ENCODE data around the gene ARRDC5.
A peak's percentile ranks its signal among the peaks of the same experiment; 100 is the strongest.
"Not testable (repeated sequence)": the region's sequence is repeated elsewhere in the genome, so short reads cannot be mapped to it uniquely, and the experiment has no call there.

ARRDC5 gene

GRCh38 chr19:4896372-4896771 lies 6.3 kb downstream of the ARRDC5 start:
- H3K4me3 ChIP-seq (replicated peaks; ENCODE audit: low read depth, low read length): no peak overlapping the region
- no peak for TF ChIP-seq CTCF (IDR thresholded peaks at IDR 0.05; ENCODE audit: low read length, missing control alignments)
- DNase-seq (ENCODE audit: low read depth): peak; percentile 42

- DNase-seq (ENCODE audit: low read depth); H3K4me3 ChIP-seq (replicated peaks; ENCODE audit: low read depth, low read length): not testable (repeated sequence)
These were observed 9.7 kb downstream of the ARRDC5 start for GRCh38 chr19:4892962-4893361.

- DNase-seq (ENCODE audit: low read depth): no peak
- TF ChIP-seq CTCF (IDR thresholded peaks at IDR 0.05; ENCODE audit: low read length, missing control alignments): no peak
- no peak overlapping the region for H3K4me3 ChIP-seq (replicated peaks; ENCODE audit: low read depth, low read length)
These were observed 11.6 kb downstream of the ARRDC5 start for GRCh38 chr19:4891066-4891465.

- peak; percentile 63 for DNase-seq (ENCODE audit: low read depth)
- no peak overlapping the region for H3K4me3 ChIP-seq (replicated peaks; ENCODE audit: low read depth, low read length)
- TF ChIP-seq CTCF (IDR thresholded peaks at IDR 0.05; ENCODE audit: low read length, missing control alignments): no peak
These were observed 13.5 kb downstream of the ARRDC5 start for GRCh38 chr19:4889034-4889815.

GRCh38 chr19:4887803-4888202 lies 14.9 kb downstream of the ARRDC5 start:
- H3K4me3 ChIP-seq (replicated peaks; ENCODE audit: low read depth, low read length); DNase-seq (ENCODE audit: low read depth): not testable (repeated sequence)

- not testable (repeated sequence) for H3K4me3 ChIP-seq (replicated peaks; ENCODE audit: low read depth, low read length); DNase-seq (ENCODE audit: low read depth)
These were observed 17.7 kb downstream of the ARRDC5 start for GRCh38 chr19:4884993-4885392.

- not testable (repeated sequence) for DNase-seq (ENCODE audit: low read depth); H3K4me3 ChIP-seq (replicated peaks; ENCODE audit: low read depth, low read length)
These were observed 19.8 kb downstream of the ARRDC5 start for GRCh38 chr19:4882874-4883273.

- H3K4me3 ChIP-seq (replicated peaks; ENCODE audit: low read depth, low read length): no peak overlapping the region
- no peak for TF ChIP-seq CTCF (IDR thresholded peaks at IDR 0.05; ENCODE audit: low read length, missing control alignments)
- no peak for DNase-seq (ENCODE audit: low read depth)
These were observed 23.7 kb downstream of the ARRDC5 start for GRCh38 chr19:4879041-4879440.

- no peak overlapping the region for H3K4me3 ChIP-seq (replicated peaks; ENCODE audit: low read depth, low read length)
- no peak for DNase-seq (ENCODE audit: low read depth)
- TF ChIP-seq CTCF (IDR thresholded peaks at IDR 0.05; ENCODE audit: low read length, missing control alignments): no peak
These were observed 24.2 kb downstream of the ARRDC5 start for GRCh38 chr19:4878491-4878968.
